GM19372 (cell line): ENCODE data around the gene ZNF546.
"Not testable (repeated sequence)": the region's sequence is repeated elsewhere in the genome, so short reads cannot be mapped to it uniquely, and the experiment has no call there.

Experiments
- ATAC-seq: cut with Tn5 transposase; IDR thresholded peaks from one replicate; pipeline ENCODE4 v1.9.1; 2021; ENCODE audit warnings: mild to moderate bottlenecking, low read depth, moderate library complexity; ENCODE audit not compliant: unreplicated experiment

ZNF546 gene

GRCh38 chr19:39996811-39997637 is at the start of gene ZNF546:
TSS of gene ZNF546 (plus strand) at chr19:39997060. CDS start at chr19:39998327, 1,267 bp downstream.
- peak; percentile 88 for ATAC-seq

- ATAC-seq: no peak
Measured at GRCh38 chr19:39949026-39949747, 47.7 kb upstream of the ZNF546 start.

- no peak for ATAC-seq
Measured at GRCh38 chr19:39951065-39951650, 45.7 kb upstream of the ZNF546 start.

GRCh38 chr19:39951686-39952085 is 45.2 kb upstream of the ZNF546 start:
- no peak for ATAC-seq

- ATAC-seq: no peak
Measured at GRCh38 chr19:39953915-39954314, 42.9 kb upstream of the ZNF546 start.

GRCh38 chr19:39957886-39958285 is 39.0 kb upstream of the ZNF546 start:
- not testable (repeated sequence) for ATAC-seq

- ATAC-seq: not testable (repeated sequence)
Measured at GRCh38 chr19:39958942-39959341, 37.9 kb upstream of the ZNF546 start.

- ATAC-seq: not testable (repeated sequence)
Measured at GRCh38 chr19:39959407-39959806, 37.5 kb upstream of the ZNF546 start.

- no peak for ATAC-seq
Measured at GRCh38 chr19:39963898-39964297, 33.0 kb upstream of the ZNF546 start.

- no peak for ATAC-seq
Measured at GRCh38 chr19:39966617-39967016, 30.2 kb upstream of the ZNF546 start.

- ATAC-seq: no peak
Measured at GRCh38 chr19:39967561-39967960, 29.3 kb upstream of the ZNF546 start.

GRCh38 chr19:39968789-39969188 is 28.1 kb upstream of the ZNF546 start:
- no peak for ATAC-seq

GRCh38 chr19:39969266-39969665 is 27.6 kb upstream of the ZNF546 start:
- ATAC-seq: no peak

- no peak for ATAC-seq
Measured at GRCh38 chr19:39969681-39970424, 27.0 kb upstream of the ZNF546 start.

- ATAC-seq: no peak
Measured at GRCh38 chr19:39970425-39970674, 26.5 kb upstream of the ZNF546 start.

- ATAC-seq: peak; percentile 95
Measured at GRCh38 chr19:39970675-39971379, 26.0 kb upstream of the ZNF546 start, which contains the start of gene PSMC4. TSS of gene PSMC4 (plus strand) at chr19:39971165. CDS start at chr19:39971203, 38 bp downstream.

- no peak for ATAC-seq
Measured at GRCh38 chr19:39971380-39972035, 25.4 kb upstream of the ZNF546 start.

- ATAC-seq: no peak
Measured at GRCh38 chr19:39974377-39975155, 22.3 kb upstream of the ZNF546 start.

- no peak for ATAC-seq
Measured at GRCh38 chr19:39982883-39983282, 14.0 kb upstream of the ZNF546 start.
